HG02870 (cell line): ENCODE measurements around the gene IKZF4.
A peak's percentile ranks its signal among the peaks of the same experiment; 100 is the strongest.
"Not testable (repeated sequence)": the region's sequence is repeated elsewhere in the genome, so short reads cannot be mapped to it uniquely, and the experiment has no call there.

Experiments used
- ATAC-seq: cut with Tn5 transposase; IDR thresholded peaks from one replicate; pipeline ENCODE4 v1.9.1; 2021; ENCODE audit warnings: mild to moderate bottlenecking, moderate library complexity; ENCODE audit not compliant: unreplicated experiment

Gene IKZF4

DNA sequence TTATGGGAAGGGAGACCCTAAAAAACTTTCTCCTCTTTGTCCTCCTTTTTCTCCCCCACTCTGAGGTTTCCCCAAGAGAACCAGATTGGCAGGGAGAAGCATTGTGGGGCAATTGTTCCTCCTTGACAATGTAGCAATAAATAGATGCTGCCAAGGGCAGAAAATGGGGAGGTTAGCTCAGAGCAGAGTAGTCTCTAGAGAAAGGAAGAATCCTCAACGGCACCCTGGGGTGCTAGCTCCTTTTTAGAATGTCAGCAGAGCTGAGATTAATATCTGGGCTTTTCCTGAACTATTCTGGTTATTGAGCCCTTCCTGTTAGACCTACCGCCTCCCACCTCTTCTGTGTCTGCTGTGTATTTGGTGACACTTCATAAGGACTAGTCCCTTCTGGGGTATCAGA is 16.3 kb downstream of the IKZF4 start:
- no peak for ATAC-seq

DNA sequence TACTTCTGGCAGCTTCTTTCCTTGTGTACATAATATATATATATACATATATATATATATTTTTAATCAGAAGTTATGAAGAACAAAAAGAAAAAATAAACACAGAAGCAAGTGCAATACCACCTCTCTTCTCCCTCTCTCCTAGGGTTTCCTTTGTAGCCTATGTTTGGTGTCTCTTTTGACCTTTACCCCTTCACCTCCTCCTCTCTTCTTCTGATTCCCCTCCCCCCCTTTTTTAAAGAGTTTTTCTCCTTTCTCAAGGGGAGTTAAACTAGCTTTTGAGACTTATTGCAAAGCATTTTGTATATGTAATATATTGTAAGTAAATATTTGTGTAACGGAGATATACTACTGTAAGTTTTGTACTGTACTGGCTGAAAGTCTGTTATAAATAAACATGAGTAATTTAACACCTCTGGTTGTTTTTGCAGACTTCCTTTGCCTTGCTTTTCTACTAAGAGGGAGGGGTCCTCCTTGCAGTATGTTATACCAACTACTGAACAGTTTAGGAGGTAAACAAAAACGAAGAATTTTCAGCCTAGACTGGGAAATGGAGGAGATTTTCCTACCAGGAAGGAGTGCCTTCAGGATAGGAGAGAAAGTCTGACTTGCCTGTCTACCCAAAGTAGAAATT is 17.3 kb downstream of the IKZF4 start:
- no peak for ATAC-seq

DNA sequence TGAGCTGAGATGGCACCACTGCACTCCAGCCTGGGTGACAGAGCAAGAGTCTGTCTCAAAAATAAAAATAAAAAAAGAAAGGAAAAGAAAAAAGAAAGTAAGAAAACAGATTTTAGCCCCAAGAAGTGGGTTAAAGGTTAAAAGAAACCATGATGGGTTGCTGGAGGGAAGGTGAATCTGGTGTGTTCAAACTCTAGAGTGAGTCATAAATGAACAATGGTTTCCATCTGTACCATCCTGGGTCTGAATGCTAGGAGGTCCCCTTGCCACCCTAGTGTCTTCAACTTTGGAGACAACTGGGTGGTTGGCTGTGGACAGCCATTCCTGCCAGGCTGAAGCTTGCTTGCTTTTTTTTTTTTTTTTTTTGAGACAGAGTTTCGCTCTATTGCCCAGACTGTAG is 19.3 kb downstream of the IKZF4 start:
- no peak for ATAC-seq

DNA sequence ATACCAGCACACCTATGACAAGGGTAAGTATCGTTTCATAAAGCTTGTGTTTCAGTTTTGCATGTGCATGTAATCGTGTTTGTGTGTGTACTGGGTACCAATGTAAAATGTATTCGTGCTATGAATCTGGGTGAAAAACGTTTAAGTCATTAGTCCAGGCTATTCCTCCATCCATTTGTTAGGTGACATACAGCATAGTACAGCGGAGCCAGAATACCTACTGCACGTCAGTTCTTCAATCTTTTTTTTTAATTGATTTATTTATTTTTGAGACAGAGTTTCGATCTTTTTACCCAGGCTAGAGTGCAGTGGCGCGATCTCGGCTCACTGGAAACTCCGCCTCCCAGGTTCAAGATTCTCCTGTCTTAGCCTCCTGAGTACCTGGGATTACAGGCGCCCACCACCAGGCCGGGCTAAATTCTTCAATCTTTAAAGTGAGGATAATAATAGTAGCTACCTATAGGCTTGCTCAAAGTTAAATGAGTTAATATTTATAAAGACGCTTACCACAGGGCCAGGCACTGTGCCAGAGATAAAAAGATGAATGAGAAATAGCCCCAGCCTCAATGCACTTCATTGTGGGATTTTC is 20.2 kb downstream of the IKZF4 start:
- peak; percentile 2 for ATAC-seq

DNA sequence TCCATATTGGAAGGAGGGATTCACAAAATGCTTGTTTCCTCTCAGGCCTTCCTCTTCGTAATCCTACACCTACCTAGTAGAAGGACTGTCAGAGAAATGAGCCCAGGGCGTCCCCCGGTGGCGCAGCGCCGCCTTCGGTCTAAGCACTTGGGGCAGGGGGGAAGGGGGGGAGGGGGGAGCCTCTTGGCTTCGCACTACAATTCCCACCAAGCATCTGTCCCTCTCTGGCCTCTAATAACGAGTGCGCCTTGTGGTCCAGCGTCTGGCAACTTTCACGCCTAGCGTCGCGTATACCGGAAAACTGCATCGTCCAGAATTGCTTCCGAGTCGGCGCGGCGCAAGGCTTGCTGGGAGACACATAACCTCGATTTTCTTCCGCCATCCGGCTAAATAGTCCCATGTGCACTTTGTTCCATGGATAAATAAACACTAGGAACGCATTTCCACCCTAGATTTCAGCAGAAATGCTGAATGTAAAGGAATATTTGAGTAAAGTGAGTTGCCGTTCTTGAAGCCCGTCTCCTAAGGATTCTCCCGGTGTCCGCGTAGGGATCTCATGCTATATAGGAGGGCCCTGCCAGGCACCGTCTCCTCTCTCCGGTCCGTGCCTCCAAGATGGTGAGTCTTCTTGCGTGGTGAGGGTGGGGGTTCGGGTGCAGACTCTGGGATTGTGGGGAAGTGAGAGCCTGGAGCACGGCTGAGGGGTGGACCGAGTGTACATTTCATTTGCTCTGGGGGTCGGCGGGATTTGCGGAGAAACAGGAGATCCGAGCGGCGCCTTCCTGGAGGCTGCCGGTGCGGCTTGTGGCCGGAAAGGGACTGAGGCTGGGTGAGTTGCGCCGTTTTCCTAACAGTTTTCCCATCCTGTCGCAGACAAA is 20.9 kb downstream of the IKZF4 start, which contains the start of gene RPS26:
RPS26 (plus strand) TSS at position 367 of the 878 bp plus-strand sequence; CDS start at position 616, 249 bp downstream.
- peak; percentile 91 for ATAC-seq

DNA sequence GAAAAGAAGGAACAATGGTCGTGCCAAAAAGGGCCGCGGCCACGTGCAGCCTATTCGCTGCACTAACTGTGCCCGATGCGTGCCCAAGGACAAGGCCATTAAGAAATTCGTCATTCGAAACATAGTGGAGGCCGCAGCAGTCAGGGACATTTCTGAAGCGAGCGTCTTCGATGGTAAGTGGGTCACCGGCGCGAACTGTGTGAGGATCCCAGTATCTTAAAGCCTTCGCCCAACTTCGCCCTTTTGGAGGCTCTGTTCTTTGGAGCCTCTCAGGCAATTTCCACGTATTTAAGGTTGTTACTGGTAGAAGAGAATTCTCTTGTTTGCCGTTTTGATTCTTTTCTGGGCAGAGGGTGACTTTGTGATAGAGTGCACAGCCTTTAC is 21.6 kb downstream of the IKZF4 start:
- not testable (repeated sequence) for ATAC-seq

DNA sequence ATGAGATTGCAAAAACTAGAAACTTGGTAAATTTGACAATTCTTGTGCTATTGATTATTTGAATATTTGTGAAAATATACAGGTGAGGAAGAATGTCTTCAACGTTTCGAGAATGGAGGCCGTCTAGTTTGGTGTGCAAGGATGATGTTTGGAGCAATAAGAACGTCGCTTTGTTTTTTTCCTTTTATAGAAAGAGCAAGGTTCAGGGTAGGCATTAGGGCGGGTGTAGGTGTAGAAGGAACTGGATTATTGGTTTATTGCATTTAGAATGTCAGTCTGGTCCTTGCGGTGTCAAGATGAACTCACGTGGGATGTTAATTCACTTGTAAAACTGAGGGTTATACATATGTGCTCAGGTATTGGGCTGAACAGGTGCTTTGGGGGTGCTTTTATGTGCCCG is 22.0 kb downstream of the IKZF4 start:
- ATAC-seq = no peak

DNA sequence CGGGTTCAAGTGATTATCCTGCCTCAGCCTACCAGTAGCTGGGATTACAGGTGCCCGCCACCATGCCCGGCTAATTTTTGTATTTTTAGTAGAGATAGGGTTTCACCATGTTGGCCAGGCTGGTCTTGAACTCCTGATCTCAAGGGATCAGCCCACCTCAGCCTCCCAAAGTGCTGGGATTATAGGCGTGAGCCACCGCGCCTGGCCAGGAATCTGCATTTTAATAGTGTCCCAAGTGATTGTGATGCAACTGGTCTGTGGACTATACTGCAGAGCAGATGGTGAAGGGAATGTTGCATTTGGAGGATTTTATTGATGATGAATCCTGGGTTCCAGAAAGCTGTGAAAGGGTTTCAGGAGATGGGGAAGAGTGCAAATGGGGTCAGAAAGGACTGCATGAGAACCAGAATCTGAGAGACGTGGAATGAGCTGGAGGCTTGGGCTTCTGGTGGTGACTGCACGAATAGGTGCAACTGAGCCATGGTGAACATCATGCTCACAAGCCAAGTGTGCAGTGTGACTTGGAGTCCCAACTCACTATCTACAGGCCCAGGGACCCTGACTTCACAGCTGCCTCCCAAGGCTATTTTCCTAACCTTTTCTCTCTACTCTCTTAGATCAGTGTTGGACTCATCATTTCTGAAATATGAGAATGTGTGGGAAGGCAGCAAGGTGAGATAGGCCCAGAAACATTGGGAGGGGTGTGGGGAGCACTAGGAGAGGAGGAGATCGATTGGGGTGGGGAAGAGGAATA is 25.4 kb downstream of the IKZF4 start:
- ATAC-seq = no peak

DNA sequence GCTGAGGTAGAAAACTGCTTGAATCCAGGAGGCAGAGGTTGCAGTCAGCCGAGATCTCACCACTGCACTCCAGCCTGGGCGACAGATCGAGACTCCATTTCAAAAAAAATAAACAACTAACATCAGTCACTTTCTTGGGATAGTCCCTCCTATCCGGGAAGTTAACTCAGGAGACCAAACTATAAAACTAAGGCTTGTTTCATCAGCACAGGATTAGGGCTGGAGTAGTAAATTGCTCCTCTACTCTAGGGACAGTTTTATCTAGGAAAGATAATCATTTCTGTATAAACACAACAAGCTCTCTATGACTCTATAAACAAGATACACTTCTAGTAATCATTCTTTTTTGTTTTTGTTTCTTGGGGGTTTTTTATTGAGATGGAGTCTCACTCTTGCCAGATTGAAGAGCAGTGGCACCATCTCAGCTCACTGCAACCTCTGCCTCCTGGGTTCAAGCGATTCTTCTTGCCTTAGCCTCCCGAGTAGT is 32.6 kb downstream of the IKZF4 start:
- ATAC-seq = no peak

DNA sequence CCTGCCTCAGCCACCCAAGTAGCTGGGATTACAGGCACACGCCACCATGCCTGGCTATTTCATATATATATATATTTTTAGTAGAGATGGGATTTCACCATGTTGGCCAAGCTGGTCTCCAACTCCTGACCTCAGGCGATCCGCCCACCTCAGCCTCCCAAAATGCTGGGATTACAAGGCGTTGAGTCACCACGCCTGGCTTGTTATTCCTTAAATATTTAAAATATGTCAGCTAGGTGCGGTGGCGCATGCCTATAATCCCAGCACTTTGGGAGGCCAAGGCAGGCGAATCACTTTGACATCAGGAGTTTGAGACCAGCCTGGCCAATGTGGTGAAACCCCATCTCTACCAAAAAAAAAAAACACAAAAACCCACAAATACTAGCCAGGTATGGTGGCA is 39.1 kb downstream of the IKZF4 start:
- not testable (repeated sequence) for ATAC-seq

DNA sequence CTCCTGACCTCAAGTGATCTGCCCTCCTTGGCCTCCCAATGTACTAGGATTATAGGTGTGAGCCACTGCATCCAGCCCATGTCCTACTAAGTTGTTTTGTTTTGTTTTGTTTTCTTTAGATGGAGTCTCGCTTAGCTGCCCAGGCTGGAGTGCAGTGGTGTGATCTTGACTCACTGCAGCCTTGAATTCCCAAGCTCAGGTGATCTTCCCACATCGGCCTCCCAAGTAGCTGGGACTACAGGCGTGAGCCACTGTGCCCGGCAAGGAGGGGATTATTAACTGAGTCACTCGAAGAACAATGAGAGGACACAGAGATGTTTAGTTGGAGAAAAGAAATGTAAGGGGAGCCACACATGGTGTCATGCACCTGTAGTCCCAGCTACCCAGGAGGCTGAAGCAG is 41.1 kb downstream of the IKZF4 start:
- ATAC-seq = no peak

DNA sequence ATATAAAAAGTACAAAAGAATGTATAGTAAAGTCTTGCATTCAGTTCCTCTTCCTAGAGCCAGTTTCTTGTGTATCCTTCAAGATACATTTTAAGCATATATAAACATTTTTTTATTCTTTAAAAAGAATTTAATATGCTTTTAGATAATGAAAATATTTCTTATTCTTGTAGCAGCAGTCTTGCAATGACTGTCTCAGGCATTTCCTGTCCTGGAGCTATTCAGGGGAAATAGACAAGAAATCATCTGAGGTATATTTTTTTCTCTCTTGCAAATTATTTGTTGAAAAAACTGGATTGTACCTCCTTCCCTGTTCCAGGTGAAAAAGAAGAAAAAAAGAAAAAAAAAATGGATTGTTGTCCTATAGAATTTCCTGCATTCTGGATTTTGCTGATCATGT is 42.2 kb downstream of the IKZF4 start:
- no peak for ATAC-seq

DNA sequence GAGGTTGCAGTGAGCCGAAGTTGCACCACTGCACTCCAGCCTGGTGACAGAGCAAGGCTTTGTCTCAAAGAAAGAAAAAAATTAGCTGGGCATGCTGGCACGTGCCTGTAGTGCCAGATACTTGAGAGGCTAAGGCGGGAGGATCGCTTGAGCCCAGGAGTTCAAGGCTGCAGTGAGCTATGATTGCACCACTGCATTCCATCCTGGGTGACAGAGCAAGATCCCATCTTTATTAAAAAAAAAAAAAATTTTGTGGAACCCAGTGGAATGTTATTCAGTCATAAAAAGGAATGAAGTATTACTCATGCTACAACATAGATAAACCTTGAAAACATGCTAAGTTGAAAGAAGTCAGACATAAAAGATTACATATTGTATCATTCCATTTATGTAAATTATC is 50.8 kb downstream of the IKZF4 start:
- ATAC-seq = no peak

DNA sequence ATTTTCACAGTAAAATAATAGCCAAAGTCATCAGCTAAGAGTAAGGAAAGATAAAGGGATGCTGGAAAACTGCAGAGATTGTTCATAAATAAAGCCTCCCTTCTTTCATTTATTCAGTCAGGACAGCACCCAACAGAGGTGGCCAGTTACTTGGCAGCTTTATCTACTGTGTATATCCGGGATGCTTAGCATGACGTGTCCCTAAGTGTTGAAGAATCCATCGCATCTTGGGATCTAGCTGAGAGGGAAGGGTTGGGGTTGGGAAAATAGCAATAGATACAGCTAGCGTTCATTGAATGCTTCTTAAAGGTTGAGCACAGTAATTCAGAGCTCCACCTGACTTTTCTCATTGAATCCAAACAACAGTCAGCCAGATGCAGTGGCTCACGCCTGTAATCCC is 53.6 kb downstream of the IKZF4 start:
- ATAC-seq = no peak

DNA sequence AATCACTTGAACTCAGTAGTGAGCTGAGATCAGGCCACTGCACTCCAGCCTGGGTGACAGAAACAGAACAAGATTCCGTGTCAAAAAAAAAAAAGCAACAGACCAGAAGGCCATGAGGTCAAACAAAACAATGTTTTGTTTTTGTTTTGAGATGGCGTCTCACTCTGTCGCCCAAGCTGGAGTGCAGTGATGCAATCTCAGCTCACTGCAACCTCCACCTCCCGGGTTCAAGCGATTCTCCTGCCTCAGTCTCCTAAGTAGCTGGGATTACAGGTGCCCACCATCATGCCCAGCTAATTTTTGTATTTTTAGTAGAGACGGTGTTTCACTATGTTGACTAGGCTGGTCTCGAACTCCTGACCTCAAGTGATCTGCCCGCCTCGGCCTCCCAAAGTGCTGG is 57.1 kb downstream of the IKZF4 start:
- not testable (repeated sequence) for ATAC-seq

DNA sequence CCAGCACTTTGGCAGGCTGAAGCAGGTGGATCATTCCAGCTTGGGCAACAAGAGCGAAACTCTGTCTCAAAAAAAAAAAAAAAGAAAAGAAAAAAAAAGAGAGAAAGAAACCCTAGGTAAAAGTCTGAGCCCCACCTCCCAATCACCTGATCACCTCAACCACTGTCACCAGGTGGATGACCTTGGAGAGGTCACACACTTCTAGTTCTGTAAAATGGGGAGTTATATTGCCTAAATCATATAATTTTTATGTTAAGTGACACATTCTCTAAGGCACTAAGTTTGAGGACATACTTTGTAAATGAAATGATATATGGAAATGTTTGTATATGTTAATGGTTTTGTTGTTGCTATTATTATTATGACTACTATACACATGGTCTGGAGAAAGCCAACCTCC is 57.6 kb downstream of the IKZF4 start:
- ATAC-seq = no peak

DNA sequence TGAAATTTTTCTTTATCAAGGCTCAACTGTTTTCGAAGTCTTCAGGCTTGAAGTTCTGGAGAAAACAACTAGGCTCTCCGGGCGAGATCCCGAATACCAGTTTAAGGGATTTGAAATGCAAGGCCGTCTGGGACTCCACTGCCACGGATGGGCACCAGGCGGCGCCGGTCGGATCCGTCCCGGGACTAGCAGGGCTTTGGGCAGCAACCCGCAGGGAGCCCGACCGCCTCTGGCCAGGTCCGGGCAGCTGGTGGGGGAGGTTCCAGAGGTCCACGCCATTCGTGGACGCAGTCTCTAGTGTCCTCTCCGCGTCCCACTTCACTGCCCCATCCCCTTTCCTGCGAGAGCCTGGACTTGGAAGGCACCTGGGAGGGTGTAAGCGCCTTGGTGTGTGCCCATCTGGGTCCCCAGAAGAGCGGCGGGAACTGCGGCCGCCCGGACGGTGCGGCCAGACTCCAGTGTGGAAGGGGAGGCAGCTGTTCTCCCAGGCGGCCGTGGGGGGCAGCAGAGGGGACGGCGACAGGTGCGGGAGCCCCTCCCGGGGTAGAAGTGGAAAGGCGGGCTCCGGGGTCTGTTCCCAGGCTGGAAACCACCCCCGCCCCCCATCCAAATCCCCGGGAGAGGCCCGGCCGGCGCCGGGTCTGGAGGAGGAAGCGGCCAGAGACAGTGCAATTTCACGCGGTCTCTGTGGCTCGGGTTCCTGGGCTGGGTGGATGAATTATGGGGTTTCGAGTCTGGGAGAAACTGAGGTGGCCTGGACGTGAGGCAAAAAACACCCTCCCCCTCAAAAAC is 58.3 kb downstream of the IKZF4 start:
- no peak for ATAC-seq

DNA sequence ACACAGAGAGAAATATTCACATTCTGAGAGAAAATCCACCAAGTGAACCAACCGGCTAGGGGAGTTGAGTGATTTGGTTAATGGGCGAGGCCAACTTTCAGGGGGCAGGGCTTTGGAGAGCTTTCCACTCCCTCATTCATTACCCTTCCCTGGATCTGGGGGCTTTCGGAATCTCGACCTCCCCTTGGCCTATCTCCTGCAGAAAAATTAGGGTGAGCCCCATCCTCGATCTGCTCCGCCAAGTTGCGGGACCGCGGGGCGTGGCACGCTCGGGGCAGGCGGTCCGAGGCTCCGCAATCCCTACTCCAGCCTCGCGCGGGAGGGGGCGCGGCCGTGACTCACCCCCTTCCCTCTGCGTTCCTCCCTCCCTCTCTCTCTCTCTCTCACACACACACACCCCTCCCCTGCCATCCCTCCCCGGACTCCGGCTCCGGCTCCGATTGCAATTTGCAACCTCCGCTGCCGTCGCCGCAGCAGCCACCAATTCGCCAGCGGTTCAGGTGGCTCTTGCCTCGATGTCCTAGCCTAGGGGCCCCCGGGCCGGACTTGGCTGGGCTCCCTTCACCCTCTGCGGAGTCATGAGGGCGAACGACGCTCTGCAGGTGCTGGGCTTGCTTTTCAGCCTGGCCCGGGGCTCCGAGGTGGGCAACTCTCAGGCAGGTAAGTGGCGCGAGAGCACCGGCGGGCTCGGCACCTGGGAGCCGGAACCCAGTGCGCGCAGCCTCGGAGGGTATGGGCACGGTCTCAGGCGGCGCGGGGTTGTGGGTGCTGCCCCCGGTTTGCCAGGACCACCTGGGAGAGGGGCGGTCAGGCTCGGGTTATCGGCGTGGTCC is 59.1 kb downstream of the IKZF4 start, which contains the start of gene ERBB3:
ERBB3 (plus strand) TSS at position 443 of the 833 bp plus-strand sequence; CDS start at position 579, 136 bp downstream.
- no peak for ATAC-seq

DNA sequence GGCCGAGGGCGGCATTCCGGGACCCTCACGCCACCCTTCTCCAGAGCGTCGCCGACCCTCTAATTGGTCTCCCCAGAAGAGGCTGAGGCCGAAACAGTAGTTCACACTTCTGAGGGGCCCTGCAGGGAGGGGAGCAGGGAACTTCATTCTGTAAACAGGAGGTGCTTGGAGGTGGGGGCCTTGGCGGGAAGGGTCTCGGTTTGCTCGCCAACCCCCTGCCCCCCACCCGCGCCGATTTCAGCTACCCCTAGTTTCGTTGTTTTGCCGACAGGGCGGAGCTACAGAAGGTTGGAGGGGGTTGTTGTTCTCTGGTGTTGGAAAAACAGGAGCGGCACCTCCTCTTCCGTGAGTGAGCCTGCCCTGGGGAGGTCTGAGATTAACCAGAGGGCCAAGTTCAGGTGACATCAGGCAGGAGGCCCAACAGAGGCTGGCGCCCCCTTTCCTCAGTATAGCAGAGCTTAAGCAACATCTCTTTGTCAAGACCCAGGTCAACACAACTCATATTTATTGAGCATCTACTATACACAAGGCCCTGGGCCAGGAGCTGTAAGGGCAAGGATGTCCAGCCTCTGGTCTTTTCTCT is 59.8 kb downstream of the IKZF4 start:
- ATAC-seq = no peak
